GM12873 (cell line): Measurements from ENCODE around the gene SF3B2.

Experiments
- TF ChIP-seq, protein P1 (sequence below): IDR thresholded peaks from 2 replicates; pipeline ENCODE4 v1.5.1; 2012; ENCODE audit warnings: low read depth, mild to moderate bottlenecking, moderate library complexity, low read length, control low read depth; ENCODE audit not compliant: insufficient read depth; ENCODE audit errors: missing control alignments

The SF3B2 gene

DNA sequence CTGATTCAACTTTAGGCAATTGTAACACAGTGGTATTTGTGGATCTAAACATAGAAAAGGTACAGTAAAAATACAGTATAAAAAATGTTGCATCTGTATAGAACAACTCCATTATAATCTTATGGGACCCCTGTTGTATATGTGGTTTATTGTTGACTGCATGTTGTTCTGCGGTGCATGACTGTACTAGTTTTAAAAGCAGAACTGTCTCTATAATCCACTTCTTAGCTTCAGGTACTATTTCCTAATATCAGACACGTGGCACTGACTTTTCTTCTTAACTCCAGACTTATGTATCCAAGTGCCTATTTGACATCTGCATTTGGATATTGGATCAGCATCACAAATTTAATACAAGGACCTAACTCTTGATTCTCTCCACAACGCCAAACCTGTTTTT, 59.0 kb downstream of the SF3B2 start:
- TF ChIP-seq, protein P1, sequence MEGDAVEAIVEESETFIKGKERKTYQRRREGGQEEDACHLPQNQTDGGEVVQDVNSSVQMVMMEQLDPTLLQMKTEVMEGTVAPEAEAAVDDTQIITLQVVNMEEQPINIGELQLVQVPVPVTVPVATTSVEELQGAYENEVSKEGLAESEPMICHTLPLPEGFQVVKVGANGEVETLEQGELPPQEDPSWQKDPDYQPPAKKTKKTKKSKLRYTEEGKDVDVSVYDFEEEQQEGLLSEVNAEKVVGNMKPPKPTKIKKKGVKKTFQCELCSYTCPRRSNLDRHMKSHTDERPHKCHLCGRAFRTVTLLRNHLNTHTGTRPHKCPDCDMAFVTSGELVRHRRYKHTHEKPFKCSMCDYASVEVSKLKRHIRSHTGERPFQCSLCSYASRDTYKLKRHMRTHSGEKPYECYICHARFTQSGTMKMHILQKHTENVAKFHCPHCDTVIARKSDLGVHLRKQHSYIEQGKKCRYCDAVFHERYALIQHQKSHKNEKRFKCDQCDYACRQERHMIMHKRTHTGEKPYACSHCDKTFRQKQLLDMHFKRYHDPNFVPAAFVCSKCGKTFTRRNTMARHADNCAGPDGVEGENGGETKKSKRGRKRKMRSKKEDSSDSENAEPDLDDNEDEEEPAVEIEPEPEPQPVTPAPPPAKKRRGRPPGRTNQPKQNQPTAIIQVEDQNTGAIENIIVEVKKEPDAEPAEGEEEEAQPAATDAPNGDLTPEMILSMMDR, result no peak

DNA sequence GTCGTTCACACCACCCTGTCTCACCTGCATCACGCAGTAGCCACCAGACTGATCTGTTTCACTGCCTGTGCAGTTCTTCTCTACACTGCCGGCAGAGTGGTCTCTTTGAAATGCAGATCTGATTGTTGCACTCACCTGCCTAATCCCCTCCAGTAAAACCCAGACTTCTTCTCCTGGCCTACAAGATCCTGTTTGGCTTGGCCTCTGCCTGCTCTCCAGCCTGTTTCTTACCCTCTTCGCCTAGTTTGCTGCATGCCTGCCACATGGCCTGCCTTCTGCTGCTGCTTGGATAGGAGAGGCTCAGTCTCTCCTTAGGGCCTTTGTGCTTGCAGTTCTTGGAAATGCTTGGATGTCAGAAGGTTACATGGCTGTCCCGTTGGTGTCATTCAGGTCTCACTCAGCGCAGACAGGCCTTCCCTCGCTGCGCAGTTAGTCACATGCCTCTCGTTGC, 59.9 kb downstream of the SF3B2 start:
- TF ChIP-seq, protein P1, result no peak

DNA sequence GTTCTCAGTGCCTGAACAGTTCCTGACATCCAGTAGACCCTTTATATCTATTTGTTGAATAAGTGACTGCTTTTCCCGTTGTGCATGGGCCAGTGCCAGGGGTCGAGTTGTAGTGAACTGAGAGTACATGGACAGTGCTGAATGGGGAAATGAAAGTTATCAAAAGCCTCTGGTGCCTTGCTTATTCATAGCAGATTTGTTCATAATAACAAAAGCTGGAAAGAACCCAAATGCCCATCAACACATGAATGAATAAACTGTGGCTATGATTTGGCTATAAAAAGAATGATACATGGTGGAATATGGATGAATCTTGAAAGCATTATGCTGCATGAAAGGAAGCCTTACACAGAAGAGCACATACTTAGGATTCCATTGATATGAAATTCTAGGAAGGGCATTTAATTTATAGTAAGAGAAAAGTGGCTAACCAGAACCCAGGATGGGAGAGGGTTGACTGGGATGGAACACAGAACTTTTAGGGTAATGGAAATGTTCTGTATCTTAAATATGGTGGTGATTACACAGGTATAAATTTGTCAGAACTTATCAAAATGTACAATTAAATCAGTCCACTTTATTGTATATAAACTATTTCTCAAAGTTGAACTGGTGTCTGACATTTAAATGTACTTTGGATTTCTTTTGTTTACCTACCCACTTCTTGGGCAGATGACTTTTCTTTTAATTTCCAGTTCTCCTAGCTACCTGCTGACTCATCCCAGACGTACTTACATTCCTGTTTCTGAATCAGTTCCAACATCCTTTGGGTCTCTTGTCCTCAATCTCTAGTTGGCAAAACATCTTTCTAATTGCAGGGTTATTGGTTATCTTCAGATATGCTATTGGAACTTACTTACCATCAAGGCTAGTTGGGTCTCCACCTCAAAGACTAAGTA, 60.7 kb downstream of the SF3B2 start:
- TF ChIP-seq, protein P1, result no peak

DNA sequence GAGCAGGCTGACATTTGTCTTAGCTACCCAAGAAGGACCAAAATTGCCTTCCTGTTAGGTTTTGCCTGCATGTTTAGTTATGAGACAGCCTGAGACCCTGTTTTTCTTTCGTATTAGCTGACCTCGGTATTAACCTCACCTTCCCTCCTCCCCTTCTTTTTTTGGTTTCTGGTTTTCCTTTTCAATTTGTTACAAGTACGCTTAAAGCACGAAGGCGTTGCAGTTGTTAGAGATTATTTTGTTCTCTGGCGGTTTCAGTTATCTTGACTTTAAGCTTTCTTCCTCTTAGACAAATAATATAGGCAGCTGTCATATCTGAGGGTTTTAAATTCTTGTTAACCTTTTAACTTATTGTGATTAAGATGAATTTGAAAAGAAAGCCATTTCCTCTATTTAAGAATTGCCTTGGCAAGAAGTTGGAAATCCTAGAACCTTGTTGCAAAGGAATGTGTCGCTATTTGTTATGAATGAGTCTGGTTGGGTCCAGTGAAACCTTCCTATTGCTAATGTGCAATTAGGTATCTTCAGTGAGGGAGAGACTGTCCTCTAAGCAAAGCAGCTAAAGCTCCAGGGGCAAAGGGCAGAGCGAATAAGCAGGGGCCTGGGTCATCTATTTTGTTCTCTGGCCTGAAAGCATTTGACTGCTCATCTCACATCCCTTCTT, 63.6 kb downstream of the SF3B2 start:
- TF ChIP-seq, protein P1, result no peak

DNA sequence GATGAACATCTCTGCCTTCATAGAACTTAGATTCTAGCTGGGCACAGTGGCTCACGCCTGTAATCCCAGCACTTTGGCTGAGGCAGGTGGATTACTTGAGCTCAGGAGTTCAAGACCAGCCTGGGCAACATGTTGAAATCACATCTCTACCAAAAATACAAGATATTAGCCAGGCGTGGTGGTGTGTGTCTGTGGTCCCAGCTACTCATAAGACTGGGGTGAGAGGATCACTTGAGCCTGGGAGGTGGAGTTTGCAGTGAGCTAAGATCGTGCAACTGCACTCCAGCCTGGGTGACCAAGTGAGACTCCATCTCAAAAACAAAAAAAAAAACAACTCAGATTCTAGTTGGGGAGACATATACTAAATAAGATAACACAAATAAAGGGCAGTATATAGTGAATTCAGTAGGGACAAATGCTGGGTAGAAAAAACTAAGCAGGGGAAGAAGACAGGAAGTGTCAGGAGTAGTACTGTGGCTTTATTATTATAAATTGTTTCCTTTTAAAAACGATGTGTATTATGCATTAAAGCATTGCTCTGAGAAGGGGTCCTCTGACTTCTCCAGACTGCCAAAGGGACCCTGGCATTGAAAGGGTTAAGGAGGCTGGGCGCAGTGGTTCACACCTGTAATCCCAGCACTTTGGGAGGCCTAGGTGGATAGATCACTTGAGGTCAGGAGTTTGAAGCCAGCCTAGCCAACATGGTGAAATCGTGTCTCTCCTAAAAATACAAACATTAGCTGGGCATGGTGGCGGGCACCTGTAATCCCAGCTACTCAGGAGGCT, 64.6 kb downstream of the SF3B2 start:
- TF ChIP-seq, protein P1, result no peak

DNA sequence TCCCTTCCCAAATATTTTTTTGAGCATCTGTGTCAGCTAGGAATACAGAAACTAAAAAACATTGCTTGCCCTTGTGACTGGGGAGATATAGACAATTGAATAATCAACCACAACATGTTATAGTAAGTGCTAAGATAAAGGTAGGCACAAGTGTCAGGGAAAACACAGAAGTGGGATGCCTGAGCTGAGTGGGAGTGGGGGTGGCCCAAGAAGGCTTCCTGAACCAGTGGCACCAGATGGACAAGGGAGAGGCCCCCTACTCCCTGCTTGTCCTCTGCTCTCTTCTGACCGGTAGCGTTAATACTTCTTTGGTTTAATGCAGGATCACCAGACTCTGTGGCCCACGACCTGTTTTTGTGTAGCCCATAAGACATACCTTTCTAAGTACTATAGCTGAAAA, 66.7 kb downstream of the SF3B2 start:
- TF ChIP-seq, protein P1, result no peak
